ENCODE results near the gene KRTAP10-12.

Gene KRTAP10-12

DNA sequence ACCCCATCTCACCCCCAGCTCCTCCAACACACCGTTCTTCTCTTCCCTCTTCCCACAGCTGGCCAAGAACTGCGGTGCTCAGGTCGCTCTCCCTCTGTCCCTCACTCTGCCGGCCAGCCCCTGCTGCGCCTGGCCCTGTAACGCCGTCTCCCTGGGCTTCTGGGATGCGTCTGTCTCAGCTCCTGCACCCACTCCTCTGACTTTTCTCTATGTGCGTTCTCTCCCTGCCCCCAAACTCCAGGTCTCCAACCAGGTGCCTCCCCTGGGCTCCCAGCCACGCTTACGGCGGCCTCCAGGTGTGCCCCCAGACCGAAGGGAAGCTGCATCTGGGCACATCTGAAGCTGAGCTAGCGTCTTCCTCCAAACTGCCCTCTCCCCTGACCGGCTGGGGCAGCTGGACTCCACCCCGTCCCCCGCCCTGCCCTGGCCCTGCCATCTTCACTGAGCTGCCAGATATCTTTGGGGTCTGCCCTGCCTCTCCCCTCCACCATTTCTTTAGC is 2.6 kb downstream of the KRTAP10-12 start:
- no peak for DNase-seq

DNA sequence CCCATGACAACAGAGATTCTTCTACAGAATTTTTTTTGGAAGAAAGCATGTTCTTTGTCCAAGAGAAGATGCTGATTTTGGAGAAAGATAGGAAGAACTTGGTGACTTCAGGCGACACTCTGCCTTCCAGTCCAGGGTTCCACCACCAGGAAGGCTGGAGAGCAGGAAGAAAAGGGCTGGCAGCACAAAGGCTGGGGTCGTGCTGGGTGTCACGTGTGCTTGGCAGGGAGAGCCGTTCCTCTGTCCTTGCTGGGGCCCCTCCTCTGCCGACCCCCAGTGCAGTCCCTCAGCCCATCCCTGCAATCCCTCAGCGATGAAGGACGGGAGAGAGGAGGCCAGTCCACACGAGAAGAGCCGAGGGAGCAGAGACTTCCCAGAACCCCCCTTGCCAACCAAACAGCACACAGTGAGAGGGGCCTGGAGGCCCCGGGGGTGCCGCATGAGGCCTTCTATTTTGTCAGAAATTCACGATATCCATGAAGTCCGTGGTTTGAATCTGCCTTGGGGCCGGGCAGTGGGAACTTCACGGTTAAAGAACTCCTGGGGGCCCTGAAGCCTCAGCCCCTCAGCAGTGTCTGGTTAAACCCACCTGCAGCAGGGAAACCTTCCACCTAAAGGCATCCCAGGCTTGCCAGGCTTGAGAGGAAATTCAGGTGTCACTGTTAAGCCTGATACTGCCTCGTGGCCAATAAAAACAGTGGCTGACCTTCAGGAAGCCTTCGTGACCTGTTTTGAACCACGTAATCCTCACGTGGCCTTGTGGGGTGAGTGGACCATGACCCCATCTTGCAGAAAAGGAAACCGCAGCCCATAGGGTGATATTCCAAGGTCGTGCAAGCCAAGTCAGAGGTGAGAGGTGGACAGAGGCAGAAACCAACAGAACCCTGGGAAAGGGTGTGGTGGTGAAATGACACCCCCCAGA is 3.4 kb downstream of the KRTAP10-12 start:
- DNase-seq, result no peak

- no peak for DNase-seq
These were observed 4.0 kb downstream of the KRTAP10-12 start for GRCh38 chr21:44701023-44701400.

- no peak for DNase-seq
These were observed 4.6 kb downstream of the KRTAP10-12 start for GRCh38 chr21:44701541-44701940.

GRCh38 chr21:44702111-44702972 is 5.4 kb downstream of the KRTAP10-12 start:
- DNase-seq, result no peak

DNA sequence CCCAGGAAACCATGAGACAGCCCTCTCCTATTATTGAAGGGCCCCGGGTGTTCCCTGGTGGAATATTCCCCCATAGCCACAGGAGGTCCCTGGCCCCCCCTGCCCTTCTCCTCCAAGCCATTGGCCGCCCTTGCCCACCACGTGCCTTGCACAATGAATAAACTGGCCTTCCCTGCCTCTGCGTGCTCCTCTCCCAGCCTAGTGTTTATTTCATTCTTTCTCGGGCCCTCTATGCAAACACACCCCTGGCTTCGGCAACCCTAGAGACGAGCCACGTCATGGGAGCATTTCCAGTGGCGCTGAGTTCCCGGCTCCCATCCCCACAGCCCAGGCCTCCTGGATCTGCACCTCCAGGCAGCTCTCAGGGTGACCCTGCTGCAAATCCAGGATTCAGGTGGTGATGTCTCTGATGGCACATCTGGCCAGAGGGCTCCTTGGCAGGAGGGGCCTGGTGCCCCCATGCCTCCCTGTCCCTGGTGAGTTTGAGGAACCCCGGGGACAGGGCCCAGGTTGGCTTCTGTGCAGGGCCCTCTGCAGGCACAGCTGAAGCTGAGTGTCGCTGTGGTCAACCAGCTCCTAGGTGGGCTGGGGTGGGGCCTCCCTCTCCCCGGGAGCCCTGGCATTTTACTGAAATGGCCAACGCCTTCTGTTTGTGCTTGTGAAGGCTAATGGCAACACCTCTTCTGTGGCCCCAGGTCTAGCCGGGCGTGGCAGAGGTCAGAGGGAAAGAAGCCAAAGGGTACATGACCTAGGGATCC is 6.2 kb downstream of the KRTAP10-12 start:
- no peak for DNase-seq

- no peak for DNase-seq
These were observed 7.0 kb downstream of the KRTAP10-12 start for GRCh38 chr21:44703731-44704635.

GRCh38 chr21:44704636-44705001 is 7.6 kb downstream of the KRTAP10-12 start:
- no peak for DNase-seq

- DNase-seq, result no peak
These were observed 9.2 kb downstream of the KRTAP10-12 start for GRCh38 chr21:44706026-44706705.

DNA sequence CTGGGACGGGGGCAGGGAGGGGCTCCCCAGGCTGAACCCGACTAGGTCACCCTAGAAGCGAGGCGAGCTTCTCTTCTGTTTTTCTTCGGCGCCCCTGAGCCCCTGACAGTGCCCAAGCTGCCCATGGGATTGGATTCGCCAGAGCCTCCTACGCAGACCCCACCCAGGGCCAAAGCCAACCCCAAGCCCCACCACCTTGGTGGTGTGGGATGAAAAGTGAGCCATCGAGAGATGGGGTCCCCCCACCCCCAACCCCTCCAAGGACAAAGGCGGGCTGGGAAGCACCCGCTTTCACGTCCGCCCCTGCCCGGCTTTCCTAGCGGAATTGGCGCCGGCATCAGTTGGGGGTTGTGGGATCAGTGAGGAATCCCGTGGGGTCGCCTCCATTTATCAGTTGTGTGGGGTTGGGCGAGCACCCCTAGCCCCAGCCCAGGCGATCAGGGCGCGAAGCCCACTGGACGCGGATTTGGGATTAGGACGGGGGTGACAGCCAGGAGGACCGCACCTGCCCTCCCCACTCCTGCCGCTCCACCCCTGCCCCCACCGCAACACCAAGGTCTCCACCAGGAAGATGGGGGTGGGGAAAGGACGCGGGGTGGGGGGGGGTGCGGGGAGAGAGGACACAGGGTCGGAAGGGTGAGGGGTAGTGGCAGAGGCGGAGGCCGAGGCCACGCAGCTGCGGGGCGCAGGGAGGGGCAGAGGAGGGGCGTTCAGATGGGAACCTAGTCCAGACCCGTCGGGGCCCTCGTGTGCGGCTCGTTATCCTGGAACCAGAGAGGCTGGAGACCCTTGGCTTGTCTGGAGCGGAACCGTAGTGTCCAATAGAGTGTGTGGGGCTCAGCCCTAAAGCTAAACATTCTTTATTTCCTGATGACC is 10.0 kb downstream of the KRTAP10-12 start:
- DNase-seq, result no peak

DNA sequence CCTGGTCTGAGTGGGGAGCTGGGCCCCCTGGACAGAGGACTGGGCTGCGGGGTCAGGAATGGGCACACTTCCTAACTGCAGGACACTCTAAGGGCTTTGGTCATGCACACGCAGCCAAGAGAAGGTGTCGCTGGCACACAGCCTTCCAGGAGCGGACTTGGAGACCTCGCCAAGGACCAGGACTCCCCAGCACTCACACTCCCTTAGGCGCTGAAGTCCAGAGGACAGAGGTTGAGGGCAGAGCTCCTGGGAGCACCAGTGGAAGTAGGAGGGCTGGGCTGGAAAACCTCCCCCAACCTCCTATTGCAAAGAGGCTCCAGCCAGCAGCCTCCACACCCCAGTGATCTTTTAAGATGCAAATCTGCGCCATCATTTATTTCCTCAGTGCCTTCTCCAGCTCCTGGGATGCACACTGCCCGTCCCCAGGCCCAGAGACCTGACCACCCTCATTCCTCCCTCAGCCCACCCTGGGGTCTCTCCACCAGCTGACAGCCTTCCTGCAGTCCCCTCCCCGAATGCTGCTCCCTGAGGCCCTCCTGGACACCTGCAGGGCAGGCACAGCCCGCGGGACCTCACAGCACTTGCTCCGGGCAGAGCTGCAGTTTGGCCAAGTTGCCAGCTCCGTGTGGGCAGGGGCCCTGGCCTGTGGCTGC is 11.4 kb downstream of the KRTAP10-12 start:
- DNase-seq, result no peak

DNA sequence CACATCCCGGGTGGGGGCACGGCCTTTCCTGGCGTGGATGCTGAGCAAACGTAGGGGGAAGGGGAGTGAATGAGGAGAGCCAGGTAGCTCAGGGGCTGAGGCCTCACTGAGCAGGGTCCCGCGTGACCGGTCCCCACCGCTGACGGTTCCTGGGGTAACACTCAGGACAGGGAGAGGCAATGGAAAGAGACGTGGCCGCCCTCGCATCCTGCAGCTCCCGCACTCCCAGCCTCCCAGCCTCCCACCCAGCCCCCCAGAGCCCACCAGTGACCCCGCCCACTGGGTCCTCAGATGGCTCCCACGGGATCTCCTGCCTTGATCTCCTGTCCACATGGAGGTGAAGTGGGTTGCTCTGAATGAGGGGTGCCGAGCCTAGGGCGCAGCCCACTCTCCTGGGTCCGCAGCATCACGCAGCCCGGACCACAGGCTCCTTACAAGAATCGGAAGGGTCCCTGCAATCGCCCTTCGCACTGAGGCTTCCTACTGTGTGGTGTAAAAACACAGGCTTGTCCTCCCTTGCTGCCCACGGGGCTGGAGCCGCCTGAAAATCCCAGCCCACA is 12.0 kb downstream of the KRTAP10-12 start:
- no peak for DNase-seq

GRCh38 chr21:44709426-44710293 is 12.7 kb downstream of the KRTAP10-12 start:
- no peak for DNase-seq

- DNase-seq, result no peak
These were observed 13.3 kb downstream of the KRTAP10-12 start for GRCh38 chr21:44710294-44710665.

GRCh38 chr21:44710756-44711326 is 13.9 kb downstream of the KRTAP10-12 start:
- no peak for DNase-seq

DNA sequence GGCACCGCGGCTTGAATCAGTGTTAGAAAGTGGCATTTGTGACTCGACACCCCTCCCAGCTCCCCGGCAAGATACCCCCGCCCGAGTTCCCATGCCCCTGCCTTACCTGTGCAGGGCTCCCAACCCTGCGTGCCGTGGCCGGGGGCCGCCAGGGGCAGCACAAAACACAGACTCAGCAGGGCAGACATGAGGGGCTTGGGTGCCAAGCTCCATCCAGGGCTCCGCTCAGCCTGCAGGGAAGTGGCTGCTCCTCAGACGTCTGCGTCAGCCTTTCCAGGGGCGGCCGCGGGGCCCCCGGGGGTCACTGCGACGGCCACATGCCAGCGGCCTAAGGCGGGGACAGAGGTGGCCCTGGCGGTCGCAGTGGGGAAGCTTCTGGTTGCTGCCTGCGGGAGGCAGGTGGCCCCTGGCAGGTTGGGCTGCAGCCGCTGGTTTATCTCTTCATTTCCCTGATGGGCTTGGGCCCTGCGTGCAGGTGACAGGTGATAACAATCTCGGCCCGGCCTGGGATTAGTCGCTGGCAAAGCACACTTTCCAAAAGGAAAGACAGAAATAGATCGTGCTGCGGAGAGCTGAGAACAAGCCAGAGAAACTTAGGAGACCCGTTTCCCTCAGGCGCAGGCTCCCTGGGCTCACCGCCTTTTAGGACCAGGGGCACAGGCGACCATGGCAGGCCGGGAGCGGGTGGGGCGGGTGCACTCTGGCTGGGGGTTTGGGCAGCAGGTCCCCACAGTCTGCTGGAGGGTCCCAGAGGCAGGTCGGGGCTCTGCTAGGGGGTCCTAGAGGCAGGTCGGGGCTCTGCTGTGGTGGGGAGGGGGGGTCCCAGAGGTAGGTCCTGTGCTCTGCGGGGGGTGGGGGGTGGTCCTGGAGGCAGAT is 14.6 kb downstream of the KRTAP10-12 start, which contains the start of gene TSPEAR:
Gene TSPEAR (minus strand): TSS at position 246 of the 876 bp plus-strand sequence. CDS start 58 bp downstream, at position 188.
- no peak for DNase-seq

All from activated CD4-positive, alpha-beta T cell treated with anti-CD3 and anti-CD28 coated beads for 1 hour (primary cell).